K562 (cell line): ENCODE data around the gene MALAT1. TPM values are rescaled to one million over a fixed set of nuclear protein-coding genes. Genes with fewer than 3 reads are reported as not detected.

Experiments
- ATF1 ChIP-seq, 2 experiments: fragments of 450-650 bp in 1 of 2; IDR thresholded peaks; 2 replicates each; pipeline ENCODE4 v1.6.1; 2016; ENCODE audit warnings: missing compliant biosample characterization in 1 of 2, missing genetic modification characterization in 1 of 2
- CTBP1 ChIP-seq: fragments of 450-650 bp; IDR thresholded peaks from 2 replicates; pipeline ENCODE4 v1.6.1; 2016; ENCODE audit warnings: borderline replicate concordance
- ELF1 ChIP-seq: fragments of 200-800 bp; sonication (Bioruptor generic); IDR thresholded peaks from 2 replicates; pipeline ENCODE4 v1.6.1; 2016; ENCODE audit warnings: missing genetic modification characterization, missing compliant biosample characterization
- ETS1 ChIP-seq: conservative IDR thresholded peaks from 2 replicates; pipeline ENCODE4 v1.6.1; 2011; ENCODE audit warnings: low read depth, mild to moderate bottlenecking, low read length; ENCODE audit not compliant: control insufficient read depth
- HES1 ChIP-seq: fragments of 450-650 bp; IDR thresholded peaks from 2 replicates; pipeline ENCODE4 v1.6.1; 2016; ENCODE audit warnings: low read depth, mild to moderate bottlenecking, moderate library complexity
- HINFP ChIP-seq: fragments of 450-650 bp; conservative IDR thresholded peaks from 2 replicates; pipeline ENCODE4 v1.6.1; 2016; ENCODE audit warnings: missing genetic modification characterization, low read depth, mild to moderate bottlenecking, control low read depth, missing compliant biosample characterization
- HMG20A ChIP-seq: fragments of 450-650 bp; formaldehyde crosslinking; conservative IDR thresholded peaks from 2 replicates; pipeline ENCODE4 v1.4.0; 2020; ENCODE audit warnings: mild to moderate bottlenecking, mixed read lengths
- LEF1 ChIP-seq: fragments of 450-650 bp; IDR thresholded peaks from 2 replicates; pipeline ENCODE4 v1.6.1; 2016; ENCODE audit warnings: mild to moderate bottlenecking
- MXI1 ChIP-seq: IDR thresholded peaks from 2 replicates; pipeline ENCODE4 v1.6.1; 2011; ENCODE audit warnings: low read depth, mild to moderate bottlenecking, improper control_type of control experiment, low read length
- POLR3G ChIP-seq: IDR thresholded peaks from 2 replicates; pipeline ENCODE4 v1.6.1; 2011; ENCODE audit not compliant: insufficient read length, insufficient replicate concordance; ENCODE audit errors: extremely low read depth
- SMARCE1 ChIP-seq: fragments of 450-650 bp; IDR thresholded peaks from 2 replicates; pipeline ENCODE4 v1.7.1; 2016; ENCODE audit warnings: mild to moderate bottlenecking
- SP1 ChIP-seq: sonication (generic); formaldehyde crosslinking; IDR thresholded peaks from 2 replicates; pipeline ENCODE4 v1.8.1; 2022; ENCODE audit warnings: mild to moderate bottlenecking, missing genetic modification reagents
- TRIM28 ChIP-seq: fragments of 450-650 bp; IDR thresholded peaks from 2 replicates; pipeline ENCODE4 v1.6.1; 2017
- ZBTB2 ChIP-seq: fragments of 450-650 bp; IDR thresholded peaks from 2 replicates; pipeline ENCODE4 v1.6.1; 2016; ENCODE audit warnings: antibody characterized with exemption
- ZBTB34 ChIP-seq: fragments of 250-450 bp; sonication (Bioruptor Pico); IDR thresholded peaks from 2 replicates; pipeline ENCODE4 v1.8.0; 2021; ENCODE audit warnings: mild to moderate bottlenecking, moderate library complexity
- ZBTB8A ChIP-seq: fragments of 450-650 bp; IDR thresholded peaks from 2 replicates; pipeline ENCODE4 v1.6.1; 2018; ENCODE audit warnings: mild to moderate bottlenecking, moderate library complexity; ENCODE audit not compliant: partially characterized antibody
- ZNF121 ChIP-seq: sonication (generic); formaldehyde crosslinking; conservative IDR thresholded peaks from 2 replicates; pipeline ENCODE4 v1.8.0; 2022; ENCODE audit warnings: missing genetic modification reagents
- ZNF124 ChIP-seq: sonication (generic); formaldehyde crosslinking; IDR thresholded peaks from 2 replicates; pipeline ENCODE4 v1.8.1; 2022; ENCODE audit warnings: missing genetic modification reagents
- ZNF3 ChIP-seq: fragments of 250-450 bp; sonication (Bioruptor Pico); IDR thresholded peaks from 2 replicates; pipeline ENCODE4 v1.5.0; 2021; ENCODE audit warnings: mild to moderate bottlenecking, moderate library complexity
- ZNF311 ChIP-seq: fragments of 250-450 bp; sonication (Bioruptor Pico); IDR thresholded peaks from 2 replicates; pipeline ENCODE4 v1.4.0; 2020; ENCODE audit warnings: mild to moderate bottlenecking, moderate library complexity
- ZNF316 ChIP-seq: fragments of 450-650 bp; IDR thresholded peaks from 2 replicates; pipeline ENCODE4 v1.6.1; 2016
- ZNF347 ChIP-seq: fragments of 450-650 bp; formaldehyde crosslinking; IDR thresholded peaks from 2 replicates; pipeline ENCODE4 v1.4.0; 2020; ENCODE audit warnings: low read depth, mild to moderate bottlenecking, moderate library complexity
- ZNF778 ChIP-seq: fragments of 450-650 bp; formaldehyde crosslinking; IDR thresholded peaks from 2 replicates; pipeline ENCODE4 v1.4.0; 2020; ENCODE audit warnings: mild to moderate bottlenecking, moderate library complexity
- polyA plus RNA-seq, 8 experiments: library from polyadenylated mRNA; depleted of rRNA in 4 of 8; stranded (reverse) in 5 of 8; unstranded in 3 of 8; fragments of >200 nt; fragmentation: Nextera tagmentation in 2 of 8; fragmentation: Illumina TruSeq in 1 of 8; extraction: Ambion mirVana in 2 of 8; extraction: Trizol in 1 of 8; gene quantifications; 2 replicates each; pipeline versions ENCODE4 v1.2.1 to v1.2.3, GENCODE V29; 2011 to 2014; ENCODE audit warnings: inconsistent platforms in 1 of 8, missing spikeins in 1 of 8
- total RNA-seq, 7 experiments: library from RNA; depleted of rRNA in 6 of 7; stranded (reverse); fragments of >200 nt in 6 of 7; fragmentation: Illumina TruSeq in 2 of 7; extraction: Trizol in 2 of 7; gene quantifications; 2 replicates each; pipeline versions ENCODE4 v1.2.1 to v1.2.3, GENCODE V29; 2011 to 2021; ENCODE audit warnings: low replicate concordance in 1 of 7

Gene MALAT1
- total and polyA plus RNA-seq, 9 of the 15 experiments (the other 6 are each of a cell fraction or from before 2014, with no cell fraction given), result 363 to 8,715 (median 2,351) TPM

- TF ChIP-seq ZBTB2, result no peak
- no peak; the same call in 1 of the 2 replicates for TF ChIP-seq LEF1
- no peak for TF ChIP-seq SMARCE1
- no peak for TF ChIP-seq ATF1 (CRISPR knock-in tag; IDR thresholded peaks at IDR 0.05)
- TF ChIP-seq ATF1 (tag; IDR thresholded peaks at IDR 0.05), result no peak
- peak; percentile 81; the same call in 1 of the 2 replicates for TF ChIP-seq MXI1
- no peak for TF ChIP-seq POLR3G
- peak; percentile 52; the same call in 1 of the 2 replicates for TF ChIP-seq HMG20A
- no peak for TF ChIP-seq ZNF121 (CRISPR knock-in tag)
- TF ChIP-seq TRIM28, result no peak
- peak; percentile 7; the same call in 1 of the 2 replicates for TF ChIP-seq ELF1 (tag)
- no peak for TF ChIP-seq ZNF311 (CRISPR knock-in tag)
- no peak for TF ChIP-seq ZBTB8A
- TF ChIP-seq CTBP1, result no peak
- peak; percentile 85 for TF ChIP-seq ETS1
- TF ChIP-seq HES1, result no peak; the same call in 1 of the 2 replicates
- no peak for TF ChIP-seq ZNF124
- peak; percentile 80; the same call in 1 of the 2 replicates for TF ChIP-seq SP1 (CRISPR knock-in tag)
- TF ChIP-seq ZBTB34 (CRISPR knock-in tag), result 0 out of 2 replicates have a peak, but pooled peaks have one; percentile 25
- TF ChIP-seq ZNF347 (CRISPR knock-in tag), result no peak
- TF ChIP-seq ZNF316, result no peak
- peak; percentile 61; the same call in 1 of the 2 replicates for TF ChIP-seq ZNF3 (CRISPR knock-in tag)
- TF ChIP-seq HINFP (tag), result no peak
- TF ChIP-seq ZNF778 (CRISPR knock-in tag), result no peak
Observed at GRCh38 chr11:65505466-65506289, 6.8 kb downstream of the MALAT1 start (continued).
